NCI-H1092 treated with DMSO at 0.1 percent for 48 hours (cell line): Measurements from ENCODE around the gene IGSF21.
A peak's percentile ranks its signal among the peaks of the same experiment; 100 is the strongest.

ENCODE experiments used
- DNase-seq: peaks from one replicate; lab custom pipeline; 2025; lab: John Stamatoyannopoulos, UW

IGSF21 gene

GRCh38 chr1:18094096-18094495, 13.5 kb upstream of the IGSF21 start:
- DNase-seq, result no peak

GRCh38 chr1:18097206-18097605, 10.4 kb upstream of the IGSF21 start:
- DNase-seq, result no peak

DNA sequence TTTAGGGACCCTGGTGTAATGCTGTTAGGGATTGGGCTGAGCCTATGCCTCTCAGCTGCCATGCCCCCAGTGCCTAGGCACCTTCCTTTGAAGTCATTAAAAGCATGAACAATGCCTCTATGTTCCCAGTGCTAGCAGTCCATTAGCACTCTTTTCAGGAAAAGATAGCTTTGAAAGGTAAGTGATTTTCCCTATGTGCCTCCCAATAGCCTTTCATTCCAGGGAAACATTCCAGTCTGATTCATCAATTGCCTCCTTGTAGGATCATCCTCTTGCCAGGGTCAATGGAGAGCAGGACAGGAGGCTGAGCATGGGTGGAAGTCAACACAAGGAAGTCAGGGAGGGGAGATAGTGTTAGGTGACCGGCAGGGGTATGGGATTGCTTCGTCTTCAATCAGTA, 8.6 kb upstream of the IGSF21 start:
- DNase-seq, result no peak

GRCh38 chr1:18100060-18100459, 7.5 kb upstream of the IGSF21 start:
- no peak for DNase-seq

DNA sequence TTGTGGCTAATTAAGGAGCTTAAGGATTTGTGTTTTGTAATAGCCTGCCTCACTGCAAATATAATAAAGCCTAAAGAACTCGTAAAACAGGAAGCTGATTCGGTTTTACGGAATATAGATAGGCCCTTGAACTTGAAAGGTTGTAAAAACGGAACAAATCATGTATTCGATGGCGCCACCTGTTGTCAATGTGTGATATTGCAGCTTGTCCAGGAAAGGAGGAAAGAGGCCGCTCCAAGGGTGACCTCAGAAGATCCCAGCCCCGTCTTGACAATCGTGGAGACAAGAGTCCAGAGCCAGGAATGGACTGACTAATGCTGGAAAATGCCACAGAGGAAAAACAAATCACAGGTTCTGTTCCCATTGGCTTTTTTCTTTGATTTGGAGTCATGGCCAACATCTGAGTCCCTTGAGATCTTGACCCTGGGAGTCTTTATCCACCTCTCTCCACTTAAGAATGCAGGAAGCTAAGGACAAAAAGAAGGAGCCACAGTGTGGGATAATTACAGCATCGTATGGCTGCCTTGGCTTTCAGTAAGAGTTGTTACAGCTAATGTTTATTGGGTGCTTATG, 7.0 kb upstream of the IGSF21 start:
- DNase-seq, result peak; percentile 69

- no peak for DNase-seq
These were observed 6.1 kb upstream of the IGSF21 start for GRCh38 chr1:18101508-18101907.

DNA sequence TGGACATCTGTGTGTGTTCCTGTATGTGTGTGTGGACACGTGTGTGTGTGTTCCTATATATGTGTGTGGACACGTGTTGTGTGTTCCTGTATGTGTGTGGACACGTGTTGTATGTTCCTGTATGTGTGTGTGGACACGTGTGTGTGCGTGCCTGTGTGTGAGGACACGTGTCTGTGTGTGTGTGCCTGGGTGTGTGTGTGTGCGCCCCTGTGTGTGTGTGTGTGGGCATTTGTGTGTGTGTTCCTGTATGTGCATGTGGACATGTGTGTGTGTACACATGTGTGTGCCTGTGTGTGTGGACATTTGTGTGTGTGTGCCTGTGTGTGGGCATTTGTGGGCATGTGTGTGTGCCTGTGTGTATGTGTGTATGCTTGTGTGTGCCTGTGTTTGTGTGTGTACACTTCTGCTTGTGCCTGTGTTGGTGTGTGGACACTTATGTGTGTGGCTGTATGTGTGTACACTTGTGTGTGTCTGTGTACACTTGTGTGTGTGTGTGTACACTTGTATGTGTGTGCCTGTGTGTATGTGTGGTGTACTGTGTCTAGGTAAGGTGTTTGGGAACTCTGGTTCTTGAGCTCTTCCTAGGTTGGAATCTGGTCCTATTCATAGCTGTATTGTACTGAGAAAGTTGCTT, 3.7 kb upstream of the IGSF21 start:
- no peak for DNase-seq

DNA sequence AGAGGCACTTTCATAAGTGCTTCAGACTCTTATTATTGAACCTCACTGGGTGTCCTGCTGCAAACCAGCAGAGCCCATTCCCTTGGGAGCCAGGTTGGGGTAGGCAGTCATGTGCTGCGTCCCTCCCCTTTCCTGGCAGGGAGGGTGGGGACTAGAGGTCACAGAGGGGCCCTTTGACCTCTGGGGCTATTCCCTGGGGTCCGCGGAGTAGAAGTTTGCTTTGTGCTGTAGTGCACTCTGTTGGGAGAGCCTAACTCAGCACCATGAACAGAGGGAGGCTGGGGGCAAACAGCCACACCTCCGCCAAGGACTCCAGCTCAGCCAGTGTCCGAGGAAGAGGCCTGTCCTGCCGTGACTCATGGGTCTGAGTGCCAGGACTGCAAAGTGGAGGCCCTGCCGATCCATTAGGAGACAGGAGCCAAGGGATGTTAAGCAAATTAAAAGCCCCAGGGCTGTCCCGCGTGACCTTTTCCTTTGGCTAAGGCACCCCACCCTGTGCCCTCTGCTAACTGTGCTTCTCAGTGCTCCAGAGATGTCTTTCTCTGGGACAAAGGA, 3.0 kb upstream of the IGSF21 start:
- no peak for DNase-seq

- DNase-seq, result no peak
These were observed 2.4 kb upstream of the IGSF21 start for GRCh38 chr1:18105196-18105595.

GRCh38 chr1:18108299-18109057, 880 bp downstream of the IGSF21 start:
- peak; percentile 49 for DNase-seq

DNA sequence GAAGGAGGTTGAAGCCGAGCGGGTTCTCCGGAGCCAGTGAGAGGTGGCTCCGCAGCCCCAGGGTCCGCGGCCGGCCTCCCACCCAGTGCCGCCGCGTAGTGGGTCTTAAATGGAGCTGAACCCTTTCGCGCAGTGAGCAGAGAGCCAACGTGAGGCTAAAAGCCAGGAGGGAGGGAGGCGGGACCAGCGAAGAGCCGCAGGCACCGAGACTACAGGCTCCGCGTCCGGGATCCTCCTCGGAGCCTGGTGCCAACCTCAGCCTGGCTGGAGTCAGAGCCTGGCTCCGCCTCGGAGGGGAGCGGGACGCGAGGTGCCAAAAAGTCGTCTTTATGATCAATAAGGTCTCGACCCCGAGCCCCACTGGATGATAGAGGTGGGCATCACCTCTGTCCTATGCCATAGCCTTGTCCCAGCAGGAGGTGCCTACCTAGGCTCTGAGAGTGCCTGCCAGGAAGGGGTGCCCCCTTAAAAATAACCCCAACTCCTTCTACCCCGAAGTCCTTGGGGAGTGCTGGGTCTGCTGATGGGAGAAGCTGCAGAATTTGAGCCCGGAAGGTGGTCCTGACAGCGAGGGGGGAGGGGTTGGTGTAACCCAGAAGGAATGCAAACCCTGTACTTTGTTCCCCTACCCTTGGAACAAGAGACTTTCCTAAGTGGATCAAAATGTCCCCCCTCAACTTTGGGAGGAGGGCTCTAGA, 1.6 kb downstream of the IGSF21 start:
- DNase-seq, result peak; percentile 53

DNA sequence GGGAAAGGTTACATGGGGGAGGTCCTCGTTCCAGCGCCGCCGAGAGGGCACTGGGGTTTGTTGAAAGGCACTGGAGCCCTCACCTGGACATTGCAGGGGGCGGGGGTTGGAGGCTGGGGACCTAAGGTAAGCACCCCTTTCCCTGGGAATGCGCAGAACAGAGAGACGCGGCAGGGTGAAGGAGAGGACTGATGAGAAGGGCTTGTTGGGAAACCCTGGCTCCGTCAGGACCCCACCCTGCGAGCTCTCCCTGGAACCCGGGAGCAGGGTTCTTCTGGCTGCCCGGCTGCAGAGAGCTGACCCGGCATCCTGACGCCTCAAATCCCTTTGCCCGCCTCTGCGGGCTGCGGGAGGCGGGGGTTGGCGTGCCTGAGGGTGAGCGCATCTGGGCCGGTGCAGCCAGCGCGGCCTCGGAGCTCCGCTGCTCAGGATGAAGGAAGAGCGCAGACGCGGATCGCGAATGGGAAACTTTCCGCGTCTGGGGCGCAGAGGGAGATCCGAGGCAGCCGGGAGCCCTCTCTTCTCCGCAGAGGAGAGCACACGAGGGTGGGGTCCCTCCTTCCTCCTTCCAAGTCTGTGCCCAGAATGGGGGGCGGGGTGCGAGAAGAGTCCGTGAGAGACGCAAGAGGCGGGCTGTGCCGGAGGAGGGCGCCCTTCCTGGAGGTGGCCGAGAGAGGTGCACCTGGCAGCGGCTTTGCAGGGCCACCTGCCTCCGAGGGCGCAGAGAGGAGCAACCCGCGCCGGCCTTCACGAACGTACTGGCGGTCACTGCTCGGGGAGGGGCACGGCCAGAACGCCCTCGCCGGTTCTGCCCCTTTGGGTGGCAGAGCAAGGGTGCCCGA, 2.4 kb downstream of the IGSF21 start:
- peak; percentile 63 for DNase-seq

- no peak for DNase-seq
These were observed 3.0 kb downstream of the IGSF21 start for GRCh38 chr1:18110598-18110939.

DNA sequence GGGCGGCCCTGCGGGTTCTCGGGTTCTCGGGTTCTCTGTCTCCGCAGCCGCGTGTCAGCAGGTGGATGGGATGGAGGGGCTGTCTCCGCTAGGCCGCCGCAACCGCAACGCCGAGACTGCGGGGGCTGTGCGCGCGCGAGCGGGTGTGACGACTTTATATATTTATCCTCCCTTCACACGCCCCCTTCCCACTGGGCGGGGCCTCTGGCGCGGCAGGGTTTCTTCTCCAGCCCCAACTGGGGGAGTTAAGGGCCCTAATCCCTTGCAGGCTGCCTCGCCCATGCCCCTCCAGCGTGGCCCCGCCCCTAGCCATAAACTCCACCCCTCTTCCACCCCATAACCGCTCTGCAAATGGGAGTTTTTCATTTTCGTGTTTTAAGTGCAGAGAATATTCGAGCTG, 3.4 kb downstream of the IGSF21 start:
- no peak for DNase-seq

- DNase-seq, result no peak
These were observed 4.2 kb downstream of the IGSF21 start for GRCh38 chr1:18111605-18112297.

- no peak for DNase-seq
These were observed 5.0 kb downstream of the IGSF21 start for GRCh38 chr1:18112611-18113010.

DNA sequence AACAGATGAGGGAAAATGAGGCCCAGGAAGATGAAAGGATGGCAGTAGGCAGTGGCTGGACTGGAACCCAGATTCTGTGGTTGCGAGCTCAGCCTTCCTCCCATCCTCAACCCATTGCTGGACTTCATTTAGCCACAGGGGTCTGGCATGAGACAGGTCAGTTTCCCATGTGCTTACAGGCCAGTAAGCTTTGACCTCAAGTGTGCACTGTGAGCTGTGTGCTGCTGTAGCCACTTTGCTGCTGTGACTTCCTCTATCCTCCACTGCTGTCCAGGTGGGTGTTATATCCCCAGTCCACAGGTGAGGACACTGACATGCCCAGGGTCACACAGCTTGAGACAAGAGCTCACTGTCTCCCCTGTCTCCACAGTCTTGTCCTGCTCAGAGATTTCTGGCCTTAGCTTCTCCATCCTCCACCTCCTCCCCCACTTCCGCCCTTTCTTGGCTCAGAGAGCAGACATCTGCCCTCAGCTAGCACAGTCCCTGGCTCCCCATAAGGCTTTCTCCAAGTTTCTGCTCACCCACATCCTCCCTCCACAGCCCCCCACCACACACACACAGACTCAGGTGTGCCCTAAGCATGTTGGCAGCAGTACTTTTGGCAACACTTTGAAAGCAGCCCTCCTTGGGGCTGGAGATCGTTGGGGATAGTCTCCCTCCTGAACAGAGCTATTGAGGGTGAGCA, 7.3 kb downstream of the IGSF21 start:
- no peak for DNase-seq

- DNase-seq, result no peak
These were observed 9.2 kb downstream of the IGSF21 start for GRCh38 chr1:18116777-18117176.

DNA sequence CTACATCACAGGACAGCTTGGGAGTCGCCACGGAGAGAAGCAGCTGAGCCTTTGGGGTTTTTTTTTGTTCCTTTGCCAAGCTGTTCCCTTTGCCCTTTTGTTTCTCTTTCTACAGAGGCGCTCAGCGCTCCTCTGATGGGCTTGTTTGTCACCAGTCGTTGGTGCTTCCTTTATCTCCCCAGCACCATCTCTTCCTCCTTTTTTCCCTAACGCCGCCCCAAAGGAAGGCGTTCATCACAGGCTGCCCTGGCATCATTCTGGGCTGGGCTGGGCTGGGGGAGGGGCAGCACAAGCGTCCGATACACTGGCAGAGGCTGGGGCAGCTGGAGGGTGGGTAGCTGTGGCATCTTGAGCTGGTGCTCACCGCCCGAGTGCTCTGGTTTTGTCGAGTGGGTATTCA, 10.5 kb downstream of the IGSF21 start:
- peak; percentile 51 for DNase-seq

- DNase-seq, result no peak
These were observed 10.9 kb downstream of the IGSF21 start for GRCh38 chr1:18118491-18118890.

DNA sequence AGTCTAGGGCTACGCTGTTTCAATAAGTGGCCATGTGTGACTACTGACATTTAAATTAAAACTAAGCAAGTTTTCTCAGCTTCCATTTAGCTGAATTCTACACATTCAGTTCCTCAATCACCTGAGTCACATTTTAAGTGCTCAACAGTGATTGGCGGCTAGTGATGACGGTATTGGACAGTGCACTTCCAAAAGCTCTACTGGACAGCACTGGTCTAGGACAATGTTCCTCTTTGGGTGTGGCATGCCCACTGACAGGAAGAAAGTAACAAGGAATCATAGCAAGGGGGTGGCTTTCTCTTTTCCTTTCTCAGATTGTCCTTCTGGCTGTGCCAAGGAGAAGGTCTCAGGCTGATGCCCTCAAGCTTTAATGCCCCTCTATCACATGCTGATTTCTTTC, 11.7 kb downstream of the IGSF21 start:
- no peak for DNase-seq
